Osteocyte (in vitro differentiated cells): ENCODE data around the gene NLGN3. TPM values are rescaled to one million over a fixed set of nuclear protein-coding genes. Genes with fewer than 3 reads are reported as not detected.

ENCODE experiments used
- DNase-seq: peaks from one replicate; pipeline ENCODE4 v3.0.0; 2021; ENCODE audit warnings: mixed read lengths; ENCODE audit not compliant: unreplicated experiment; ENCODE audit errors: extremely low spot score
- H3K27ac Mint-ChIP-seq: one replicate; pipeline ENCODE4 v1.8.0; 2021; ENCODE audit warnings: mild to moderate bottlenecking, mixed read lengths; ENCODE audit not compliant: unreplicated experiment
- H3K27me3 Mint-ChIP-seq: one replicate; pipeline ENCODE4 v1.8.0; 2021; ENCODE audit warnings: mixed read lengths; ENCODE audit not compliant: unreplicated experiment
- H3K36me3 Mint-ChIP-seq: one replicate; pipeline ENCODE4 v1.8.0; 2021; ENCODE audit warnings: mixed read lengths; ENCODE audit not compliant: unreplicated experiment
- H3K4me1 Mint-ChIP-seq: one replicate; pipeline ENCODE4 v1.8.0; 2021; ENCODE audit warnings: mixed read lengths; ENCODE audit not compliant: unreplicated experiment
- H3K4me3 Mint-ChIP-seq: one replicate; pipeline ENCODE4 v1.8.0; 2021; ENCODE audit warnings: mild to moderate bottlenecking, moderate library complexity, mixed read lengths; ENCODE audit not compliant: unreplicated experiment
- H3K9me3 Mint-ChIP-seq: one replicate; pipeline ENCODE4 v1.8.0; 2021; ENCODE audit warnings: mixed read lengths; ENCODE audit not compliant: unreplicated experiment
- total RNA-seq: library from RNA; stranded (reverse); gene quantifications from 2 replicates; pipeline ENCODE4 v1.2.1, GENCODE V29; 2021
- TF ChIP-seq, protein P1 (sequence below): fragments of 200-600 bp; sonication (generic); IDR thresholded peaks from 2 replicates; pipeline ENCODE4 v1.5.0; 2021; ENCODE audit warnings: antibody characterized with exemption, mild to moderate bottlenecking, moderate library complexity

Gene NLGN3
- total RNA-seq, 1 donor from 2014 or later = 0.51 TPM

DNA sequence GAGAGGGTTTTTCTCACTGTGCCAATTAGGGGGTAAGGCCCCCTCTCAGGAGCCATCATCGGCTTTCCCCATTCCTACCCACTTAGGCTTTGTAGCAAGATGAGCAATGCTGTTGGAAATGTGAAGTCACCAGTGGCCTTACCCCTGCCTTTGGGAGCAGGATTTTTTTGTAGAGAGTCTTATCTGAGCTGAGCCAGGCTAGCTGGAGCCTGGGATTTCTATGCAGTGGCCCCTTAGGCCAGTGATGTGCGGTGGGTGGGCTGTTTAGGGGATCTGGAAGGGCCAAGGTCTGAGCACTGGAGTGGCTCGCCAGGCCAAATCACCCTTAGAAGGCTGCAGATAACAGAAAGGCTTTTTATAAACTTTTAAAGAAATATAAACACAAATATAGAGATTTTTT is 42.3 kb upstream of the NLGN3 start:
- no peak overlapping the region for H3K4me3 Mint-ChIP-seq
- H3K27me3 Mint-ChIP-seq = no peaks in the 10 kb centered on the region
- no peak for DNase-seq
- peaks cover 16% of the 10 kb centered on the region for H3K4me1 Mint-ChIP-seq
- no peaks in the 10 kb centered on the region for H3K9me3 Mint-ChIP-seq
- H3K27ac Mint-ChIP-seq = no peak overlapping the region
- no peaks in the 10 kb centered on the region for H3K36me3 Mint-ChIP-seq
- TF ChIP-seq, protein P1, sequence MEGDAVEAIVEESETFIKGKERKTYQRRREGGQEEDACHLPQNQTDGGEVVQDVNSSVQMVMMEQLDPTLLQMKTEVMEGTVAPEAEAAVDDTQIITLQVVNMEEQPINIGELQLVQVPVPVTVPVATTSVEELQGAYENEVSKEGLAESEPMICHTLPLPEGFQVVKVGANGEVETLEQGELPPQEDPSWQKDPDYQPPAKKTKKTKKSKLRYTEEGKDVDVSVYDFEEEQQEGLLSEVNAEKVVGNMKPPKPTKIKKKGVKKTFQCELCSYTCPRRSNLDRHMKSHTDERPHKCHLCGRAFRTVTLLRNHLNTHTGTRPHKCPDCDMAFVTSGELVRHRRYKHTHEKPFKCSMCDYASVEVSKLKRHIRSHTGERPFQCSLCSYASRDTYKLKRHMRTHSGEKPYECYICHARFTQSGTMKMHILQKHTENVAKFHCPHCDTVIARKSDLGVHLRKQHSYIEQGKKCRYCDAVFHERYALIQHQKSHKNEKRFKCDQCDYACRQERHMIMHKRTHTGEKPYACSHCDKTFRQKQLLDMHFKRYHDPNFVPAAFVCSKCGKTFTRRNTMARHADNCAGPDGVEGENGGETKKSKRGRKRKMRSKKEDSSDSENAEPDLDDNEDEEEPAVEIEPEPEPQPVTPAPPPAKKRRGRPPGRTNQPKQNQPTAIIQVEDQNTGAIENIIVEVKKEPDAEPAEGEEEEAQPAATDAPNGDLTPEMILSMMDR = no peak

DNA sequence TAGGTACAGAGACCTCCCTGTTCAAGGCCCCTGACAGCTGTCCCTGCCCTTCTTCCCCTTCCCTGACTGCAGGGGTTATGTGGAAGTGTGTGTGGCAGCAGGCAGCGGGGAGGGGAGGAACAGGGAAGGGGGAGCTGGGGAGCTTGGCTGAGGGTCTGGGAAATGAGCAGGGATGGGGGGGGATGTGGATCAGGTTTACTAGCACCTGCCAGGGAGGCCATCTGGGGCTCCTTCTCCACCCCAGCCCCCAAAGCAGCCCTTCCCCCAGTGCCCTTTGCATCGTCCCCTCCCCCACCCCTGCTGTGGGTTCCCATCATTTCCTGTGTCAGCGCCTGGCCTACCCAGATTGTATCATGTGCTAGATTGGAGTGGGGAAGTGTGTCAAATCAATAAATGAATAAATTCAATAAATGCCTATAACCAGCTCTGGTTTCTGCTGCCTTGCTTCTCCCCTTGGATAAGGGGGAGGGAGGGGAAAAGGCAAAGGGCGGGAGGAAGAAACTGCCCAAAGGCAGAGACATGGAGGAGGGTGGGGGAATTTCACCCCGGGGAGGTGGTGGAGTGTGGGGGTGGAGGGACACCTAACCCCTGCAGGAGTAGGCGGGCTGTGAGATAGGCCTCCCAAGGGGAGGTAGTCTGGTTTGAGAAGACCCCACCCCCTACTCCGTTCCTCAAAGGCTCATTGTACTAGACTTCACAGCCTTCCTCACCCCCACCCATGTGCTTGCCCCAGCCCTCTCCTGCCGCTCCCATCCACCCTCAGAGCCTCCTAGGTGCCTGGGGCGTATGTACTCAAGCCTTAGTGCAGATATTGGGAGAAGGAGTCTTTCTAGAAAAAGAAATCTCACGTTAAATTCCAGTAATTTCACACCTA is 41.3 kb upstream of the NLGN3 start:
- no peak for DNase-seq
- no peaks in the 10 kb centered on the region for H3K9me3 Mint-ChIP-seq
- H3K27me3 Mint-ChIP-seq = no peaks in the 10 kb centered on the region
- no peaks in the 10 kb centered on the region for H3K36me3 Mint-ChIP-seq
- TF ChIP-seq, protein P1 = no peak
- peak overlapping the region; percentile 14 for H3K4me3 Mint-ChIP-seq
- peaks cover 16% of the 10 kb centered on the region for H3K4me1 Mint-ChIP-seq
- H3K27ac Mint-ChIP-seq = no peak overlapping the region

DNA sequence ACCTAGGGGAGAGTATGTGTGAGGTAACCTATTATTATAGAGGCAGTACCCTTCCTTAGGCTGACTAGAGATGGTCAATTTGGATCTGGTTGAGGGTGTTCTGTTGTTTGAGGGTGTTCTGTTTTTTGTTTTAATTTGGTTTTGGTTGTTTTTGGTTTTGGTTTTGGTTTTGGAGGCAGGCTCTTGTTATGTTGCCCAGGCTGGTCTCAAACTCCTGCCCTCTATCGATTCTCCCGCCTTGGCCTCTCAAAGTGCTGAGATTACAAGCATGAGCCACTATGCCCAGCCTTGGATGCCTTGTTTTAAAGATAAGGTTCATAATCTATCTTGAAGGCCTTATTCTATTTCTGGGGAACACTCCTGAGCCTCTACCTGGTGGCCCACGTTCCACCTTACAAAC is 39.0 kb upstream of the NLGN3 start:
- Mint-ChIP-seq H3K27me3 (no peaks in the 10 kb centered on the region), H3K4me1 (peaks cover 16% of the 10 kb centered on the region), H3K36me3 (no peaks in the 10 kb centered on the region), H3K27ac (no peak overlapping the region), H3K9me3 (no peaks in the 10 kb centered on the region), H3K4me3 (no peak overlapping the region)
- TF ChIP-seq, protein P1 = no peak
- no peak for DNase-seq

DNA sequence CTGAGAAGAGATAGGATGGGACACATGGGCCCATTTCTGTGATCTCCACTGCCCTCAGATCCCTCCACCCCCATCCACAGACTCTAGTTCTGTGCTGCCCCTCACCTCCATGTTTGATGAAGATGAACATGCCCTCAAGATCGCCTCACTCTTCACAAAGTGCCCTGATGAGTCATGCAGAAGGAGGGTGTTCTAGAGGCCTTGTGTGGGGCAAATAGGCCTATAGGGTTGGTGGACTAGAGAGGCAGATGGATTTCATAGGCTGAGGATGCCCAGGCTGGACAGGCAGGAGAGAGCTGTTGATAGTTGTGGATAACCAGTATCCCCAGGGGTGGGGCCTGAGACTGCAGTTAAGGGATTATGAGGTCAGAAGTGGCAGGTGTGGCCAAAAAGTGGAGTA is 38.2 kb upstream of the NLGN3 start, which contains the start of gene CXorf65:
CXorf65 (minus strand) TSS at position 314 of the 400 bp plus-strand sequence; CDS start at position 130, 184 bp downstream.
- H3K9me3 Mint-ChIP-seq = no peaks in the 10 kb centered on the region
- TF ChIP-seq, protein P1 = no peak
- DNase-seq = no peak
- H3K4me1 Mint-ChIP-seq = peaks cover 16% of the 10 kb centered on the region
- no peaks in the 10 kb centered on the region for H3K36me3 Mint-ChIP-seq
- H3K27ac Mint-ChIP-seq = no peak within 1 kb of the TSS
- H3K4me3 Mint-ChIP-seq = no peak within 1 kb of the TSS
- no peaks in the 10 kb centered on the region for H3K27me3 Mint-ChIP-seq

DNA sequence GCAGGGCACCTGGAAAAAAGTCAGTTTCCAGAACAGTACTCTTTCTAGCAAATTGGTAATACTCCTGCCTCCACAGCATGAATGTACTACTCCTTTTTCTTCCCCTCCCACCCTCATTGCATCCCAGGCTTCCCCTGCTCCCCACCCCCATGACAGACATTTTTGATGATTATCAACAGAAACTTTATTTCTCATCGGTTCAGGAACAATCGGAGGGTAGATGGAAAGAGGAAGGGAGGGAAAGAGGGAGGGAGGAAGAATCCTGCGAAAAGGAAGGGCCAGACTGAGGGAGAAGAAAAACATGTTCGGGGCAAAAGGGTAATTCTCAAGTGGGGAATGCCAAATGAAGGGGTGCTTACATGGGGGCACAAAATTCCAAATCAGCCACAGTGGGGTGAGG is 37.4 kb upstream of the NLGN3 start:
- H3K9me3 Mint-ChIP-seq = no peaks in the 10 kb centered on the region
- H3K27ac Mint-ChIP-seq = no peak overlapping the region
- H3K4me1 Mint-ChIP-seq = peaks cover 16% of the 10 kb centered on the region
- H3K36me3 Mint-ChIP-seq = no peaks in the 10 kb centered on the region
- no peak for DNase-seq
- TF ChIP-seq, protein P1 = no peak
- H3K27me3 Mint-ChIP-seq = no peaks in the 10 kb centered on the region
- H3K4me3 Mint-ChIP-seq = no peak overlapping the region
